Gastroesophageal sphincter (tissue), 4 donors: Measurements from ENCODE around the gene ADPRHL1. TPM values are rescaled to one million over a fixed set of nuclear protein-coding genes. Genes with fewer than 3 reads are reported as not detected.

Source experiments
- ATAC-seq: fragments of 150-250 bp; one replicate; pipeline ENCODE4 v1.9.1; 2016; ENCODE audit warnings: mild to moderate bottlenecking, moderate library complexity
- H3K27ac ChIP-seq, 4 donors: fragments of 200-600 bp; sonication (generic) in 3 of 4; 1 replicate in 3 of 4; 2 replicates in 1 of 4; pipeline ENCODE4 v1.5.1; 2016 to 2019
- H3K27me3 ChIP-seq: fragments of 200-600 bp; sonication (generic); one replicate; pipeline ENCODE4 v1.5.1; 2019
- H3K36me3 ChIP-seq, 2 donors: fragments of 200-600 bp; sonication (generic); one replicate each; pipeline ENCODE4 v1.5.1; 2019; ENCODE audit warnings: control low read depth in 1 of 2
- H3K4me1 ChIP-seq, 3 donors: fragments of 200-600 bp; sonication (generic); 1 replicate in 2 of 3; 2 replicates in 1 of 3; pipeline ENCODE4 v1.5.1; 2016 to 2019; ENCODE audit warnings: control low read depth in 2 of 3
- H3K4me3 ChIP-seq, 2 donors: fragments of 200-600 bp; sonication (generic); one replicate each; pipeline ENCODE4 v1.5.1; 2019; ENCODE audit warnings: mild to moderate bottlenecking in 1 of 2, moderate library complexity in 1 of 2
- H3K9me3 ChIP-seq, 3 donors: fragments of 200-600 bp; sonication (generic); one replicate each; pipeline ENCODE4 v1.5.1; 2017 to 2019; ENCODE audit warnings: control low read depth in 2 of 3
- CTCF ChIP-seq, 4 experiments: fragments of 200-600 bp in 2 of 4; fragments of 450-650 bp in 2 of 4; sonication (generic) in 1 of 4; IDR thresholded peaks; one replicate each; pipeline ENCODE4 v1.5.1; 2017 to 2019; ENCODE audit warnings: antibody characterized with exemption in 4 of 4, mild to moderate bottlenecking in 2 of 4, moderate library complexity in 2 of 4
- EP300 ChIP-seq: sonication (generic); formaldehyde crosslinking; IDR thresholded peaks from one replicate; pipeline ENCODE4 v1.6.1; 2017; ENCODE audit warnings: antibody characterized with exemption, mild to moderate bottlenecking
- POLR2A ChIP-seq, 2 donors: fragments of 450-650 bp; IDR thresholded peaks; one replicate each; pipeline ENCODE4 v1.6.1; 2017; ENCODE audit warnings: antibody characterized with exemption in 2 of 2, mild to moderate bottlenecking in 2 of 2, moderate library complexity in 1 of 2
- POLR2AphosphoS5 ChIP-seq: sonication (generic); formaldehyde crosslinking; IDR thresholded peaks from one replicate; pipeline ENCODE4 v1.6.1; 2017; ENCODE audit warnings: antibody characterized with exemption
- WGBS, 2 donors: methylation state at CpG; one replicate each; pipeline ENCODE4 v1.1.5; 2018; ENCODE audit warnings: low coverage in 1 of 2; 5-methylcytosine and 5-hydroxymethylcytosine counted together
- total RNA-seq, 4 donors: library from RNA; depleted of rRNA; stranded (reverse); fragments of >200 nt; gene quantifications; one replicate each; pipeline ENCODE4 v1.1.0, GENCODE V29; 2016

The ADPRHL1 gene
- total RNA-seq, 4 donors from 2014 or later = 4.7 to 33.8 (median 8.9) TPM

- Histone ChIP-seq H3K27me3 (peaks cover 9% of the 10 kb centered on the region), H3K4me3 (no peak overlapping the region), H3K36me3 (no peaks in the 10 kb centered on the region), H3K4me1 (peaks cover 0 to 49% (median 14%) of the 10 kb centered on the region in 3 donors), H3K27ac (peak overlapping the region in 3 of 4 donors; percentile 57 to 85 (median 84)), H3K9me3 (no peaks in the 10 kb centered on the region)
- ATAC-seq = no peak
- 80% methylated on average over 1 of the region's 15 CpGs; no CpG with 5 or more reads in 1 of the 2 donors for WGBS, 2 donors
- TF ChIP-seq POLR2AphosphoS5 (no peak), EP300 (no peak), CTCF (IDR thresholded peaks at IDR 0.05) (no peak), POLR2A (IDR thresholded peaks at IDR 0.05) (no peak)
Observed at GRCh38 chr13:113415032-113415431, 38.3 kb downstream of the ADPRHL1 start.

GRCh38 chr13:113414335-113414734 is 39.0 kb downstream of the ADPRHL1 start:
- 78 to 80% methylated on average over 1 to 4 of the region's 8 CpGs for WGBS, 2 donors
- Histone ChIP-seq H3K4me1 (peaks cover 0 to 53% (median 16%) of the 10 kb centered on the region in 3 donors), H3K9me3 (no peaks in the 10 kb centered on the region), H3K27me3 (peaks cover 10% of the 10 kb centered on the region), H3K27ac (peak overlapping the region; percentile 41 to 88 (median 84)), H3K4me3 (no peak overlapping the region), H3K36me3 (no peaks in the 10 kb centered on the region)
- ATAC-seq = no peak
- TF ChIP-seq POLR2AphosphoS5 = no peak
- no peak for TF ChIP-seq CTCF (IDR thresholded peaks at IDR 0.05)
- TF ChIP-seq POLR2A (IDR thresholded peaks at IDR 0.05) = no peak
- no peak for TF ChIP-seq EP300

- peak overlapping the region; percentile 41 to 88 (median 84) for H3K27ac ChIP-seq
- no peak for TF ChIP-seq EP300
- no peak for TF ChIP-seq CTCF (IDR thresholded peaks at IDR 0.05)
- no peak for TF ChIP-seq POLR2A (IDR thresholded peaks at IDR 0.05)
- TF ChIP-seq POLR2AphosphoS5 = no peak
Observed at GRCh38 chr13:113413898-113414282, 39.4 kb downstream of the ADPRHL1 start.

GRCh38 chr13:113413178-113413897 is 40.0 kb downstream of the ADPRHL1 start:
- WGBS, 2 donors = 83 to 94% methylated on average over 4 to 9 of the region's 32 CpGs
- Histone ChIP-seq H3K4me3 (peak overlapping the region in 1 of 2 donors; percentile 32), H3K27me3 (peaks cover 10% of the 10 kb centered on the region), H3K27ac (peak overlapping the region; percentile 59 to 88 (median 84)), H3K36me3 (no peaks in the 10 kb centered on the region), H3K9me3 (no peaks in the 10 kb centered on the region), H3K4me1 (peaks cover 0 to 59% (median 16%) of the 10 kb centered on the region in 3 donors)
- TF ChIP-seq EP300 = no peak
- TF ChIP-seq POLR2A (IDR thresholded peaks at IDR 0.05) = peak in 1 of 2 donors; percentile 34
- no peak for TF ChIP-seq CTCF (IDR thresholded peaks at IDR 0.05)
- TF ChIP-seq POLR2AphosphoS5 = peak; percentile 74
- peak; percentile 78 for ATAC-seq

More at GRCh38 chr13:113413898-113414282, 39.4 kb downstream of the ADPRHL1 start:
- ATAC-seq = peak; percentile 74
- peaks cover 0 to 54% (median 16%) of the 10 kb centered on the region in 3 donors for H3K4me1 ChIP-seq
- peak overlapping the region in 1 of 2 donors; percentile 32 for H3K4me3 ChIP-seq
- WGBS, 2 donors = 33 to 48% methylated on average over 2 to 3 of the region's 9 CpGs
- no peaks in the 10 kb centered on the region for H3K9me3 ChIP-seq
- H3K36me3 ChIP-seq = no peaks in the 10 kb centered on the region
- H3K27me3 ChIP-seq = peaks cover 10% of the 10 kb centered on the region

- ATAC-seq = no peak
- Histone ChIP-seq H3K4me1 (peaks cover 0 to 64% (median 16%) of the 10 kb centered on the region in 3 donors), H3K27ac (peak overlapping the region in 3 of 4 donors; percentile 54 to 85 (median 84)), H3K9me3 (no peaks in the 10 kb centered on the region), H3K27me3 (peaks cover 19% of the 10 kb centered on the region), H3K4me3 (no peak overlapping the region), H3K36me3 (peaks cover 0 to 5% of the 10 kb centered on the region in 2 donors)
- no peak for TF ChIP-seq CTCF (IDR thresholded peaks at IDR 0.05)
- no peak for TF ChIP-seq POLR2A (IDR thresholded peaks at IDR 0.05)
- no peak for TF ChIP-seq POLR2AphosphoS5
- no peak for TF ChIP-seq EP300
- no CpG with 5 or more reads among the region's 27 CpGs for WGBS, 2 donors
Observed at GRCh38 chr13:113412440-113412839, 40.8 kb downstream of the ADPRHL1 start.
